ENCODE results near the gene CHRNA7. TPM values are rescaled to one million over a fixed set of nuclear protein-coding genes. Genes with fewer than 3 reads are reported as not detected.

The CHRNA7 gene
- 3.1 to 4.2 TPM (median 4.0 TPM) in 5 replicates for total RNA-seq (2022; extraction: Qiagen RNA extraction; ENCODE audit: low read depth)

GRCh38 chr15:32029862-32030781 lies at the start of gene CHRNA7:
Gene CHRNA7 (plus strand): TSS chr15:32030515. CDS start chr15:32030595, 80 bp downstream.

Other genes starting within 250 kb of the CHRNA7 start
- gene OTUD7A, start 159.8 kb upstream of the CHRNA7 start, total RNA-seq (2022; extraction: Qiagen RNA extraction; ENCODE audit: low read depth): 0.09 to 0.50 TPM (median 0.23 TPM) in 5 replicates